ENCODE measurements around the gene TAF11L7.
"Not testable (repeated sequence)": the region's sequence is repeated elsewhere in the genome, so short reads cannot be mapped to it uniquely, and the experiment has no call there.

Gene TAF11L7

DNA sequence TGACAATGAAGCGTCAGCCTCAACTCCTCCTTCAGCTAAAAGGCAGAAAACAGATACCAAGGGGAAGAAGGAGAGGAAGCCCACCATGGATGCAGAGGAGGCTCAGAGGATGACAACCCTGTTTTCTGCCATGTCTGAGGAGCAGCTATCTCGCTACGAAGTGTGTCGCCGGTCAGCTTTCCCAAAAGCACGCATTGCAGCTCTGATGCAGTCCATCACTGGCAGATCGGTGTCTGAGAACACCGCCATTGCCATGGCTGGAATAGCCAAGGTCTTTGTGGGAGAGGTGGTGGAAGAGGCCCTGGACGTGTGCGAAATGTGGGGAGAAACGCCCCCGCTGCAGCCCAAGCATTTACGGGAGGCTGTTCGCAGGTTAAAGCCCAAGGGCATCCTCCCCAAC is 19.4 kb upstream of the TAF11L7 start:
- TF ChIP-seq, protein P1, sequence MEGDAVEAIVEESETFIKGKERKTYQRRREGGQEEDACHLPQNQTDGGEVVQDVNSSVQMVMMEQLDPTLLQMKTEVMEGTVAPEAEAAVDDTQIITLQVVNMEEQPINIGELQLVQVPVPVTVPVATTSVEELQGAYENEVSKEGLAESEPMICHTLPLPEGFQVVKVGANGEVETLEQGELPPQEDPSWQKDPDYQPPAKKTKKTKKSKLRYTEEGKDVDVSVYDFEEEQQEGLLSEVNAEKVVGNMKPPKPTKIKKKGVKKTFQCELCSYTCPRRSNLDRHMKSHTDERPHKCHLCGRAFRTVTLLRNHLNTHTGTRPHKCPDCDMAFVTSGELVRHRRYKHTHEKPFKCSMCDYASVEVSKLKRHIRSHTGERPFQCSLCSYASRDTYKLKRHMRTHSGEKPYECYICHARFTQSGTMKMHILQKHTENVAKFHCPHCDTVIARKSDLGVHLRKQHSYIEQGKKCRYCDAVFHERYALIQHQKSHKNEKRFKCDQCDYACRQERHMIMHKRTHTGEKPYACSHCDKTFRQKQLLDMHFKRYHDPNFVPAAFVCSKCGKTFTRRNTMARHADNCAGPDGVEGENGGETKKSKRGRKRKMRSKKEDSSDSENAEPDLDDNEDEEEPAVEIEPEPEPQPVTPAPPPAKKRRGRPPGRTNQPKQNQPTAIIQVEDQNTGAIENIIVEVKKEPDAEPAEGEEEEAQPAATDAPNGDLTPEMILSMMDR (IDR thresholded peaks at IDR 0.05; ENCODE audit: low read depth, low read length), result no peak
- in situ Hi-C loops (cut with HindIII; ENCODE audit: low sequenced_read_pairs), result no loop called here
- H3K4me3 ChIP-seq (ENCODE audit: low read depth, low read length), result no peak overlapping the region
- DNase-seq (ENCODE audit: low read depth, low spot score), result no peak

DNA sequence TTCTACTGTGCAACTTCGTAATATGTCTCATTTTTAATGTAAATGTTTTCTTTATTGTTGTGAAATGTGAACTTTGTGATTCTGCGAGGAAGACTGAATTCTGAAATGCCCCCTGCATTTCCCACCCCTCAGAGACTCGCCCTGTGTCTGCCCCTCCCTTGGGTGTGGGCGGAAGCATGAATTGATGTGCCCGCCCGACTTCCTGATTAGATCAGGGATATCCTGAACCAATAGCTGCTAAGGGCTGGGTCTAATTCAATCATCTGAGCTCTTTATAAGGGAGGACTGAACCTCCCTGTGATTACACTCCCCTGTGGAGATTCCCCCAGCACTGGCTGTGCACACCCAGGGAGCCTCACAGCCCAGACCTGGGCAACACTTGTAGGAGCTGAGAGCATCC is 18.3 kb upstream of the TAF11L7 start, which contains the start of gene TAF11L11:
Gene TAF11L11, plus strand, starts transcription at position 304 of the 400 bp plus-strand sequence.
- DNase-seq (ENCODE audit: low read depth, low spot score); H3K4me3 ChIP-seq (ENCODE audit: low read depth, low read length); in situ Hi-C loops (cut with HindIII; ENCODE audit: low sequenced_read_pairs): not testable (repeated sequence)

DNA sequence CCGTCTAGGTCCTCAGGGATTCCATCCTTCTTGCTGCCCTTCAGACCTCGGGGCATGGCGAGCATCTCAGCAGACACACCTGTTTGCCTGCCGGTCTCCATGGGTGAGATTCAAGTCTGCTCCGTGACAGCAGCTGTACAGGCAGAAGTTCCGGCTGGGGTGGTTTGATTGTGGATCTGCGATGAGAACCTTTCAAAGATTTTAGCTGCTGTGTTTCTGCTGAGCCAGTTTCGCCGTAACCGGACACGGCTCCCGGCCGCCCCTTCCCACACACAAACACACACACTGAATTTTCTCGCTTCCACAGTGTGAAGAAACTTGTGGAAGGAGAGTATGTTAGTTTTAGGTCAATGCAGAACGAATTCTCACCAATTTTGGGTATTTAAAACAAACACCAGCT is 12.2 kb upstream of the TAF11L7 start, which contains the start of gene TAF11L10:
Gene TAF11L10, minus strand, starts transcription at position 101 of the 400 bp plus-strand sequence.
- DNase-seq (ENCODE audit: low read depth, low spot score); H3K4me3 ChIP-seq (ENCODE audit: low read depth, low read length); in situ Hi-C loops (cut with HindIII; ENCODE audit: low sequenced_read_pairs): not testable (repeated sequence)

DNA sequence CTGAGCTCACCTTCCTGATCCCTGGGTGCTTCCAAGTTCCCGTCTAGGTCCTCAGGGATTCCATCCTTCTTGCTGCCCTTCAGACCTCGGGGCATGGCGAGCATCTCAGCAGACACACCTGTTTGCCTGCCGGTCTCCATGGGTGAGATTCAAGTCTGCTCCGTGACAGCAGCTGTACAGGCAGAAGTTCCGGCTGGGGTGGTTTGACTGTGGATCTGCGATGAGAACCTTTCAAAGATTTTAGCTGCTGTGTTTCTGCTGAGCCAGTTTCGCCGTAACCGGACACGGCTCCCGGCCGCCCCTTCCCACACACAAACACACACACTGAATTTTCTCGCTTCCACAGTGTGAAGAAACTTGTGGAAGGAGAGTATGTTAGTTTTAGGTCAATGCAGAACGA is 8.7 kb upstream of the TAF11L7 start, which contains the start of gene TAF11L9:
Gene TAF11L9, minus strand, starts transcription at position 140 of the 400 bp plus-strand sequence.
- DNase-seq (ENCODE audit: low read depth, low spot score); in situ Hi-C loops (cut with HindIII; ENCODE audit: low sequenced_read_pairs); H3K4me3 ChIP-seq (ENCODE audit: low read depth, low read length): not testable (repeated sequence)

DNA sequence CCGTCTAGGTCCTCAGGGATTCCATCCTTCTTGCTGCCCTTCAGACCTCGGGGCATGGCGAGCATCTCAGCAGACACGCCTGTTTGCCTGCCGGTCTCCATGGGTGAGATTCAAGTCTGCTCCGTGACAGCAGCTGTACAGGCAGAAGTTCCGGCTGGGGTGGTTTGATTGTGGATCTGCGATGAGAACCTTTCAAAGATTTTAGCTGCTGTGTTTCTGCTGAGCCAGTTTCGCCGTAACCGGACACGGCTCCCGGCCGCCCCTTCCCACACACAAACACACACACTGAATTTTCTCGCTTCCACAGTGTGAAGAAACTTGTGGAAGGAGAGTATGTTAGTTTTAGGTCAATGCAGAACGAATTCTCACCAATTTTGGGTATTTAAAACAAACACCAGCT is 5.3 kb upstream of the TAF11L7 start, which contains the start of gene TAF11L8:
Gene TAF11L8, minus strand, starts transcription at position 101 of the 400 bp plus-strand sequence.
- in situ Hi-C loops (cut with HindIII; ENCODE audit: low sequenced_read_pairs); DNase-seq (ENCODE audit: low read depth, low spot score); H3K4me3 ChIP-seq (ENCODE audit: low read depth, low read length): not testable (repeated sequence)
